HG02981 (cell line): Measurements from ENCODE around the gene SPATA16.

Experiments
- ATAC-seq: cut with Tn5 transposase; IDR thresholded peaks from one replicate; pipeline ENCODE4 v1.9.1; 2021; ENCODE audit warnings: mild to moderate bottlenecking, moderate library complexity; ENCODE audit not compliant: unreplicated experiment

SPATA16 gene

DNA sequence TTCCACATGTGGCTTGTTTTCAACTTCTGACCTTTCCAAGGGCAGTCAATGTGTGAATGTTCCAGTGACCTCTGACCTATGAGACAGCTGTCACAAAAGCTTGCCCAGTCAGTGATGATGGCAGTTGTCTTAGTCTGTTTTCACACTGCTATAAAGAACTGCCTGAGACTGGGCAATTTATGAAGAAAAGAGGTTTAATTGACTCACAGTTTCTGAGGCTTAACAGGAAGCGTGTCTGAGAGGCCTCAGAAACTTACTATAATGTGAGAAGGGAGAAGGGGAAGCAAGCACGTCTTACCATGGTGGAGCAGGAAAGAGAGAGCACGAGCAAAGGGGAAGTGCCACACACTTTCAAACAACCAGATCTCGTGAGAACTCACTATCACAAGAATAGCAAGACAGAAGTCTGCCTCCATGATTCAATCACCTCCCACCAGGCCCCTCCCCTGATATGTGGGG lies 294.9 kb downstream of the SPATA16 start:
- no peak for ATAC-seq

DNA sequence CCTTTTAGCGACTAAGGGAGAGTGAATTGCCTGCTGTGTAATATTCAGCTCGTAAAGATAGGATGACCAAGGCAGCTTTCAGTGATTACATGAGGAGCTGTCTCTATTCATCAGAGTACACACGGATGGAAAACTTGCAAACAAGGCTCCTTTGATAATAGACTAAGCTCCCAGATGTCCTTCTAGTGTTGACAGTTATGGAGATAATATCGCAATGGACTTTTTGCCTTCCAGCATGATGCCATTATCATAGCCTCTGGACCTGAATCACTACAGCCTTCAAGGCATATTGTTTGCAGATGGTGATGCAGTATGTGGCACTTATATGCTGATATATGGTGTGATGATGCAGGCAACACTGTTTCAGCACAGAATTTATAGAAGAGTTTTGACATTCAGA lies 296.6 kb downstream of the SPATA16 start:
- no peak for ATAC-seq

DNA sequence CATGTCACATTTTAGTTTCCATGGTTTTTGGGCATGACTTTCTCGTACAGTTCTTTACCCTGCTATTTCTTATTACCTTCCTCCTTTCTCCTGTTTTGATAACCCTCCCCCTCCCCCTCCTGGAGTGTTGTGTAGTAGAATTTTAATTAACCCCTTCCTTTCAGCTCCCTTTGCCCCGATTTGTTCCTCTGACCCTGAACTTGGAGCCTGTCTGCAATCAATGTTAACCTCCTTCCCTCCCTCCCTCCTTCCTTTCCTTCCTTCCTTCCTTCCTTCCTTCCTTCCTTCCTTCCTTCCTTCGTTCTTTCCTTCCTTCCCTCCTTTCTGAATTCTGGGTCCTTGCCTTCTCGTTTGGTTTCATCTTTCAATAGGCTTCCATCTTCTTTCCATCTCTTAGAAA lies 300.1 kb downstream of the SPATA16 start:
- ATAC-seq, result no peak

DNA sequence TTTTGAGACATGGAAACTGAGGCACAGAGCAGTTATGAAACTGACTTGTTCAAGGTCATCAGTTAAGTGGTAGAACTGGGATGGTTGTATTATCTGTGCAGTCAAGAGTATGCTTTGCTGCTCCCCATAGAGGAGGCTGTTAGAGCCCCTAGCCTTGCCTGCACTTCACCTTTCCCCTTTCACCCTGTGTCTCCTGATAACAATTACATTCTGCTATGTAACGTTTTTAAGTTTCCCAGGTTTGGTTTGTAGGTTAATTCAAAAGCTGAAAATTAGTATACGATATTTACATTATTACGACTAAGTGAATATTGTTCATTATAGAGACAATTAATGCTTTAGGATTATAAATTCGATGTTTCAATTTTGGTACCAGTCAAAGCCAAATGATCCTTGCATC lies 300.6 kb downstream of the SPATA16 start:
- no peak for ATAC-seq

DNA sequence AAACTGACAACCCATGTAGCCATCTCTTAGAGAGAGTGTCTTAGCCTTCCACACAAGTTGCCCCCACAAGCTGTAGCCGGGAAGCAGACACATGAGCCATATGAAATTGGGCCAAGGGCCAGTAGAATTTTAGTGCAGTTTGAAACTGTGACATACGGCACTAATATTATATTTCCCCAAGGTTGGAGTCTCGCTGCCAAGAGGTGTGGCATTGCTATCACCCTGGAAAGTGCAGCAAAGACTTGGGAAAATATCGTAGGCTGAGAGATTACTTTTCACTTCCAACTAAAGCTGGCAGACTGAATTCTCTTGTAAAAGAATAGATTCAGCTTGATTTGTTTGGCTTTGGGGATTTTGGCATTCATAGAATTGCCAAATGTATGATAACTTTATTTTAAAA lies 301.4 kb downstream of the SPATA16 start:
- no peak for ATAC-seq
